Parathyroid adenoma (tissue), 2 donors: ENCODE results near the gene MMP7.

Source experiments
- H2AFZ ChIP-seq: fragments of 300-600 bp; sonication (generic); one replicate; pipeline ENCODE4 v1.7.0; 2017; ENCODE audit warnings: antibody characterized with exemption, mild to moderate bottlenecking
- H3K27ac ChIP-seq: fragments of 300-600 bp; sonication (generic); one replicate; pipeline ENCODE4 v1.7.0; 2017
- H3K27me3 ChIP-seq: fragments of 300-600 bp; sonication (generic); one replicate; pipeline ENCODE4 v1.7.0; 2017; ENCODE audit warnings: low read length; ENCODE audit not compliant: control insufficient read depth, insufficient read depth
- H3K36me3 ChIP-seq: fragments of 300-600 bp; sonication (generic); one replicate; pipeline ENCODE4 v1.7.0; 2017; ENCODE audit warnings: low read length; ENCODE audit not compliant: control insufficient read depth, insufficient read depth
- H3K4me1 ChIP-seq: fragments of 300-600 bp; sonication (generic); one replicate; pipeline ENCODE4 v1.7.0; 2017; ENCODE audit warnings: control low read depth
- H3K4me2 ChIP-seq: fragments of 300-600 bp; sonication (generic); one replicate; pipeline ENCODE4 v1.7.0; 2017; ENCODE audit warnings: low read length
- H3K4me3 ChIP-seq: fragments of 300-600 bp; sonication (generic); one replicate; pipeline ENCODE4 v1.7.0; 2017; ENCODE audit warnings: low read depth, low read length
- H3K79me2 ChIP-seq: fragments of 300-600 bp; sonication (generic); one replicate; pipeline ENCODE4 v1.7.0; 2017; ENCODE audit warnings: control low read depth
- H3K9ac ChIP-seq: fragments of 300-600 bp; sonication (generic); one replicate; pipeline ENCODE4 v1.7.0; 2017; ENCODE audit warnings: mild to moderate bottlenecking
- H3K9me3 ChIP-seq: fragments of 300-600 bp; sonication (generic); one replicate; pipeline ENCODE4 v1.7.0; 2017; ENCODE audit warnings: low read length; ENCODE audit not compliant: control insufficient read depth
- TF ChIP-seq, protein P1 (sequence below): fragments of 300-600 bp; sonication (generic); IDR thresholded peaks from one replicate; pipeline ENCODE4 v1.7.0; 2017; ENCODE audit warnings: antibody characterized with exemption, mild to moderate bottlenecking
- donor health status: primary hyperparathyroidism.

The MMP7 gene

DNA sequence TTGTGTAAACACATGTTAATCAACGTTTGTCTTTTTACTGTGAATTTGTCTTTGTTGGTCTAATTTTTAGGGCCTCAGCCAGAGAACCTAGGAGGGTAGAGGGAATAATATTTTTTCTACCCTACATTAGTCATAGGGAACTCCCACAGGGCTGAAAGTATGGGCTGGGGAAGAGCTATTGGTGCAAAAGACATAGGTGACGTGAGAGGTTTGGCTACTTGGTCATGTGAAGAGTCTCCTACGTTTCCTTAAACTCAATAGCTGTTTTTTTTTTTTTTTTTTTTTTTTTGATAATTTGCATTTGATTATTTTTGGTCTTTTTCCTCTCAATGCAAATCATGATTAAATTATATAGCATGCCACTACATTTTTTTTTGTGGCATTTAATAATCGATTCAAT, 15.9 kb upstream of the MMP7 start:
- no peak overlapping the region for H3K4me2 ChIP-seq
- no peak overlapping the region for H3K4me3 ChIP-seq
- H3K27ac ChIP-seq, result no peak overlapping the region

DNA sequence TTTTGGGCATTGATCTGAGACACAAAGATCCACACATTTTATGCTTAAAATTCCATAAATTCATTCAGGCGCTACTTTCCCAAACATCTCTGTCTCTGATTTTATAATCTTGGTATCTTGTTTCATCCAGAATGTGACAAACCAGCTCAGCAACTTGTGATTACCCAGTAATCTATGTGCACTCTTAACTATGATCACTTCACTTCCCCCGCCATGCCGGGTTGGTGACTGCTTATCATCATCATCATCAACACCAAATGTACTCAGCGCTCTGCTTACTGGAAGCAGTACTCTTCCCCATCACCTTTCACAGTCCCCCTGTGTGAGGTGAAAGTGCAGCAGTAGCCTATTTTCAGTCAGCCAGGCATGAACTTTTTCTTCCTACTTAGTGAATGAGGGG, 15.2 kb upstream of the MMP7 start:
- Histone ChIP-seq H3K4me1 (peaks cover 6% of the 10 kb centered on the region), H3K9me3 (no peaks in the 10 kb centered on the region), H3K79me2 (no peaks in the 10 kb centered on the region), H3K4me2 (no peak overlapping the region), H3K9ac (no peak overlapping the region), H3K27me3 (no peaks in the 10 kb centered on the region), H3K36me3 (no peaks in the 10 kb centered on the region), H3K27ac (no peak overlapping the region), H2AFZ (peak overlapping the region; percentile 7), H3K4me3 (no peak overlapping the region)
- TF ChIP-seq, protein P1, sequence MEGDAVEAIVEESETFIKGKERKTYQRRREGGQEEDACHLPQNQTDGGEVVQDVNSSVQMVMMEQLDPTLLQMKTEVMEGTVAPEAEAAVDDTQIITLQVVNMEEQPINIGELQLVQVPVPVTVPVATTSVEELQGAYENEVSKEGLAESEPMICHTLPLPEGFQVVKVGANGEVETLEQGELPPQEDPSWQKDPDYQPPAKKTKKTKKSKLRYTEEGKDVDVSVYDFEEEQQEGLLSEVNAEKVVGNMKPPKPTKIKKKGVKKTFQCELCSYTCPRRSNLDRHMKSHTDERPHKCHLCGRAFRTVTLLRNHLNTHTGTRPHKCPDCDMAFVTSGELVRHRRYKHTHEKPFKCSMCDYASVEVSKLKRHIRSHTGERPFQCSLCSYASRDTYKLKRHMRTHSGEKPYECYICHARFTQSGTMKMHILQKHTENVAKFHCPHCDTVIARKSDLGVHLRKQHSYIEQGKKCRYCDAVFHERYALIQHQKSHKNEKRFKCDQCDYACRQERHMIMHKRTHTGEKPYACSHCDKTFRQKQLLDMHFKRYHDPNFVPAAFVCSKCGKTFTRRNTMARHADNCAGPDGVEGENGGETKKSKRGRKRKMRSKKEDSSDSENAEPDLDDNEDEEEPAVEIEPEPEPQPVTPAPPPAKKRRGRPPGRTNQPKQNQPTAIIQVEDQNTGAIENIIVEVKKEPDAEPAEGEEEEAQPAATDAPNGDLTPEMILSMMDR, result no peak

More for the DNA sequence above, 15.9 kb upstream of the MMP7 start:
- no peaks in the 10 kb centered on the region for H3K27me3 ChIP-seq
- no peaks in the 10 kb centered on the region for H3K9me3 ChIP-seq
- H2AFZ ChIP-seq, result no peak overlapping the region
- TF ChIP-seq, protein P1, result no peak
- H3K36me3 ChIP-seq, result no peaks in the 10 kb centered on the region
- peaks cover 6% of the 10 kb centered on the region for H3K4me1 ChIP-seq
- no peaks in the 10 kb centered on the region for H3K79me2 ChIP-seq
- H3K9ac ChIP-seq, result no peak overlapping the region

GRCh38 chr11:102544594-102544993, 14.0 kb upstream of the MMP7 start:
- H3K27ac ChIP-seq, result no peak overlapping the region
- no peaks in the 10 kb centered on the region for H3K9me3 ChIP-seq
- no peak overlapping the region for H2AFZ ChIP-seq
- H3K4me2 ChIP-seq, result no peak overlapping the region
- H3K27me3 ChIP-seq, result no peaks in the 10 kb centered on the region
- no peaks in the 10 kb centered on the region for H3K79me2 ChIP-seq
- H3K36me3 ChIP-seq, result no peaks in the 10 kb centered on the region
- TF ChIP-seq, protein P1, result no peak
- H3K4me3 ChIP-seq, result no peak overlapping the region
- H3K4me1 ChIP-seq, result peaks cover 6% of the 10 kb centered on the region
- H3K9ac ChIP-seq, result no peak overlapping the region

DNA sequence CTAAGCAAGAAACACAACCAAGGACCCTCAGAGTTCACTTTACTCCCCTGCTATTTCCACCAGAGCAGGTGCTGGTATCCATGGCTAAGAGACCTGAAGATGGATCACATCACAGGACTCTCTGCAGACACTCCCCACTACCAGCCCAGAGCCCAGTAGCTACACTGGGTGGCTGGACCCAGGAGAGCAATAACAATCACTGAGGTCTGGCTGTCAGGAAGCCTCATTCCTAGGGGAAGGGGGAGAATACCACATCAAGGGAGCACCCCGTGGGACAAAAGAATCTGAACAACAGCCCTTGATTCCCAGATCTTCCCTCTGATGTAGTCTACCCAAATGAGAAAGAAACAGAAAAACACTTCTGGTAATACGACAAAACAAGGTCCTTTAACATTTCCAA, 9.0 kb upstream of the MMP7 start:
- Histone ChIP-seq H2AFZ (no peak overlapping the region), H3K4me2 (no peak overlapping the region), H3K4me3 (no peak overlapping the region), H3K36me3 (no peaks in the 10 kb centered on the region), H3K79me2 (no peaks in the 10 kb centered on the region), H3K9ac (no peak overlapping the region), H3K9me3 (no peaks in the 10 kb centered on the region), H3K27ac (no peak overlapping the region), H3K27me3 (no peaks in the 10 kb centered on the region), H3K4me1 (no peaks in the 10 kb centered on the region)
- TF ChIP-seq, protein P1, result no peak

DNA sequence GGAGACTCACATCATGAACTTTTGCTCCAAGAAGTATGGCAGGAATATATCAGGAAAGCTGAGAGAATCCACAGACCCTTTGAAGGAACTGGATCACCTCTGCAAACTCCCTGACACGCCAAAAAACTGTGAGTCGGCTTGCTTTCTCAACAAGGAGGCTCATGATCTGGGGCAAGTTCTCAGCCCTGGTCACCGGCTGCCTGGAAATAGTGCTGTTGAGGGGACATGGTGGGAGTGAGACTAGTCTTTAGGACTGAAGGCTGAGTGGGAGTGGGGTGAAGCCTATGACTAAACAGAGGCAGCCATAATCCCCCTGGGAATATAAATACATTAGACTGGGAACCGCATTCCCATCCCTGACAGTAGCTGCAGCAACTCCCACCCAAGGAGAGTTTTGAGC, 8.4 kb upstream of the MMP7 start:
- Histone ChIP-seq H3K79me2 (no peaks in the 10 kb centered on the region), H3K9me3 (no peaks in the 10 kb centered on the region), H3K36me3 (no peaks in the 10 kb centered on the region), H3K9ac (no peak overlapping the region), H3K4me1 (no peaks in the 10 kb centered on the region), H3K27ac (no peak overlapping the region), H3K27me3 (no peaks in the 10 kb centered on the region), H3K4me2 (no peak overlapping the region), H2AFZ (no peak overlapping the region), H3K4me3 (no peak overlapping the region)
- TF ChIP-seq, protein P1, result no peak
